Fibroblast of the conjunctiva (primary cell): ENCODE data around the gene GPER1.

Experiments
- DNase-seq: peaks from one replicate; pipeline ENCODE4 v3.0.0-alpha.2; 2010; ENCODE audit warnings: low read depth

The GPER1 gene

GRCh38 chr7:1090236-1090635 lies 2.3 kb downstream of the GPER1 start:
- DNase-seq, result no peak

- DNase-seq, result no peak
Observed at GRCh38 chr7:1090686-1091643, 3.1 kb downstream of the GPER1 start.

GRCh38 chr7:1091644-1092027 lies 3.7 kb downstream of the GPER1 start:
- DNase-seq, result no peak

- DNase-seq, result no peak
Observed at GRCh38 chr7:1092161-1092632, 4.3 kb downstream of the GPER1 start.

- no peak for DNase-seq
Observed at GRCh38 chr7:1092806-1093501, 5.0 kb downstream of the GPER1 start.

- no peak for DNase-seq
Observed at GRCh38 chr7:1093502-1093843, 5.6 kb downstream of the GPER1 start.

- DNase-seq, result no peak
Observed at GRCh38 chr7:1093916-1094508, 6.1 kb downstream of the GPER1 start.

- DNase-seq, result no peak
Observed at GRCh38 chr7:1094870-1095269, 7.0 kb downstream of the GPER1 start.

- DNase-seq, result no peak
Observed at GRCh38 chr7:1095621-1096155, 7.8 kb downstream of the GPER1 start.

- DNase-seq, result no peak
Observed at GRCh38 chr7:1096156-1097119, 8.5 kb downstream of the GPER1 start.

- no peak for DNase-seq
Observed at GRCh38 chr7:1097120-1097504, 9.2 kb downstream of the GPER1 start.

- DNase-seq, result no peak
Observed at GRCh38 chr7:1098243-1099153, 10.6 kb downstream of the GPER1 start.

- no peak for DNase-seq
Observed at GRCh38 chr7:1099154-1099542, 11.2 kb downstream of the GPER1 start.

- DNase-seq, result no peak
Observed at GRCh38 chr7:1099637-1100036, 11.7 kb downstream of the GPER1 start.

- DNase-seq, result no peak
Observed at GRCh38 chr7:1100386-1100785, 12.5 kb downstream of the GPER1 start.

- no peak for DNase-seq
Observed at GRCh38 chr7:1100834-1101562, 13.1 kb downstream of the GPER1 start.

GRCh38 chr7:1101563-1102431 lies 13.9 kb downstream of the GPER1 start:
- DNase-seq, result no peak

GRCh38 chr7:1103009-1103788 lies 15.3 kb downstream of the GPER1 start:
- no peak for DNase-seq
